ENCODE results near the gene NSUN4. TPM values are rescaled to one million over a fixed set of nuclear protein-coding genes. Genes with fewer than 3 reads are reported as not detected.
"Not testable (repeated sequence)": the region's sequence is repeated elsewhere in the genome, so short reads cannot be mapped to it uniquely, and the experiment has no call there.

NSUN4 gene
- total and polyA plus RNA-seq, 9 donors, result 9.0 to 15.5 (median 12.1) TPM

- Histone ChIP-seq H3K9me3 (replicated peaks; ENCODE audit: control insufficient read depth, low read depth, low read length) (no peaks in the 10 kb centered on the region), H3K4me3 (ENCODE audit: low read length) (peak overlapping the region; percentile 97), H3K36me3 (ENCODE audit: control insufficient read depth, insufficient read depth, low read length) (peaks cover 30% of the 10 kb centered on the region), H3K4me1 (ENCODE audit: control insufficient read depth, insufficient read depth, low read length) (peaks cover 30% of the 10 kb centered on the region), H3K27ac (ENCODE audit: low read length) (peak overlapping the region; percentile 100), H3K27me3 (ENCODE audit: control insufficient read depth, insufficient read depth, low read length) (no peaks in the 10 kb centered on the region)
- 43% methylated on average over 31 of the region's 31 CpGs for WGBS (ENCODE audit: insufficient coverage)
- DNase-seq, result peak; percentile 24
These were observed 846 bp downstream of the NSUN4 start for GRCh38 chr1:46341222-46342083.

- H3K27me3 ChIP-seq (ENCODE audit: control insufficient read depth, insufficient read depth, low read length), result no peaks in the 10 kb centered on the region
- no peak for DNase-seq
- H3K36me3 ChIP-seq (ENCODE audit: control insufficient read depth, insufficient read depth, low read length), result peaks cover 36% of the 10 kb centered on the region
- H3K4me1 ChIP-seq (ENCODE audit: control insufficient read depth, insufficient read depth, low read length), result peaks cover 30% of the 10 kb centered on the region
- H3K9me3 ChIP-seq (replicated peaks; ENCODE audit: control insufficient read depth, low read depth, low read length), result no peaks in the 10 kb centered on the region
- WGBS (ENCODE audit: insufficient coverage), result 90% methylated on average over 6 of the region's 6 CpGs
- no peak overlapping the region for H3K4me3 ChIP-seq (ENCODE audit: low read length)
- peak overlapping the region; percentile 100 for H3K27ac ChIP-seq (ENCODE audit: low read length)
These were observed 1.6 kb downstream of the NSUN4 start for GRCh38 chr1:46342084-46342656.

- peaks cover 30% of the 10 kb centered on the region for H3K4me1 ChIP-seq (ENCODE audit: control insufficient read depth, insufficient read depth, low read length)
- peaks cover 42% of the 10 kb centered on the region for H3K36me3 ChIP-seq (ENCODE audit: control insufficient read depth, insufficient read depth, low read length)
- no peaks in the 10 kb centered on the region for H3K27me3 ChIP-seq (ENCODE audit: control insufficient read depth, insufficient read depth, low read length)
- WGBS (ENCODE audit: insufficient coverage), result 73% methylated on average over 8 of the region's 8 CpGs
- no peaks in the 10 kb centered on the region for H3K9me3 ChIP-seq (replicated peaks; ENCODE audit: control insufficient read depth, low read depth, low read length)
- DNase-seq, result no peak
- no peak overlapping the region for H3K27ac ChIP-seq (ENCODE audit: low read length)
- no peak overlapping the region for H3K4me3 ChIP-seq (ENCODE audit: low read length)
These were observed 2.2 kb downstream of the NSUN4 start for GRCh38 chr1:46342677-46343350.

GRCh38 chr1:46343351-46343695, 2.7 kb downstream of the NSUN4 start:
- no peaks in the 10 kb centered on the region for H3K9me3 ChIP-seq (replicated peaks; ENCODE audit: control insufficient read depth, low read depth, low read length)
- H3K4me3 ChIP-seq (ENCODE audit: low read length), result no peak overlapping the region
- no peak for DNase-seq
- no peaks in the 10 kb centered on the region for H3K27me3 ChIP-seq (ENCODE audit: control insufficient read depth, insufficient read depth, low read length)
- peaks cover 42% of the 10 kb centered on the region for H3K36me3 ChIP-seq (ENCODE audit: control insufficient read depth, insufficient read depth, low read length)
- H3K27ac ChIP-seq (ENCODE audit: low read length), result peak overlapping the region; percentile 9
- 86% methylated on average over 4 of the region's 4 CpGs for whole genome bisulfite sequencing (ENCODE audit: insufficient coverage)
- H3K4me1 ChIP-seq (ENCODE audit: control insufficient read depth, insufficient read depth, low read length), result peaks cover 30% of the 10 kb centered on the region

- DNase-seq, result no peak
- 76% methylated on average over 4 of the region's 4 CpGs for WGBS (ENCODE audit: insufficient coverage)
- Histone ChIP-seq H3K4me1 (ENCODE audit: control insufficient read depth, insufficient read depth, low read length) (peaks cover 30% of the 10 kb centered on the region), H3K9me3 (replicated peaks; ENCODE audit: control insufficient read depth, low read depth, low read length) (no peaks in the 10 kb centered on the region), H3K27me3 (ENCODE audit: control insufficient read depth, insufficient read depth, low read length) (no peaks in the 10 kb centered on the region), H3K36me3 (ENCODE audit: control insufficient read depth, insufficient read depth, low read length) (peaks cover 42% of the 10 kb centered on the region), H3K4me3 (ENCODE audit: low read length) (no peak overlapping the region), H3K27ac (ENCODE audit: low read length) (peak overlapping the region; percentile 9)
These were observed 3.1 kb downstream of the NSUN4 start for GRCh38 chr1:46343705-46344104.

GRCh38 chr1:46344481-46344880, 3.9 kb downstream of the NSUN4 start:
- DNase-seq, result no peak
- H3K36me3 ChIP-seq (ENCODE audit: control insufficient read depth, insufficient read depth, low read length), result peaks cover 45% of the 10 kb centered on the region
- H3K4me3 ChIP-seq (ENCODE audit: low read length), result no peak overlapping the region
- H3K4me1 ChIP-seq (ENCODE audit: control insufficient read depth, insufficient read depth, low read length), result peaks cover 28% of the 10 kb centered on the region
- WGBS (ENCODE audit: insufficient coverage), result 88% methylated on average over 1 of the region's 3 CpGs
- no peak overlapping the region for H3K27ac ChIP-seq (ENCODE audit: low read length)
- H3K27me3 ChIP-seq (ENCODE audit: control insufficient read depth, insufficient read depth, low read length), result no peaks in the 10 kb centered on the region
- no peaks in the 10 kb centered on the region for H3K9me3 ChIP-seq (replicated peaks; ENCODE audit: control insufficient read depth, low read depth, low read length)

GRCh38 chr1:46345281-46345680, 4.7 kb downstream of the NSUN4 start:
- Histone ChIP-seq H3K27ac (ENCODE audit: low read length) (no peak overlapping the region), H3K9me3 (replicated peaks; ENCODE audit: control insufficient read depth, low read depth, low read length) (no peaks in the 10 kb centered on the region), H3K4me3 (ENCODE audit: low read length) (no peak overlapping the region), H3K36me3 (ENCODE audit: control insufficient read depth, insufficient read depth, low read length) (peaks cover 53% of the 10 kb centered on the region), H3K4me1 (ENCODE audit: control insufficient read depth, insufficient read depth, low read length) (peaks cover 23% of the 10 kb centered on the region), H3K27me3 (ENCODE audit: control insufficient read depth, insufficient read depth, low read length) (no peaks in the 10 kb centered on the region)
- no peak for DNase-seq

- 85% methylated on average over 2 of the region's 2 CpGs for WGBS (ENCODE audit: insufficient coverage)
These were observed 11.8 kb downstream of the NSUN4 start for GRCh38 chr1:46352363-46352762.

GRCh38 chr1:46355920-46356319, 15.3 kb downstream of the NSUN4 start:
- H3K4me1 ChIP-seq (ENCODE audit: control insufficient read depth, insufficient read depth, low read length); H3K9me3 ChIP-seq (replicated peaks; ENCODE audit: control insufficient read depth, low read depth, low read length); H3K27me3 ChIP-seq (ENCODE audit: control insufficient read depth, insufficient read depth, low read length); H3K27ac ChIP-seq (ENCODE audit: low read length); H3K4me3 ChIP-seq (ENCODE audit: low read length); DNase-seq: not testable (repeated sequence)
- WGBS (ENCODE audit: insufficient coverage), result 79% methylated on average over 2 of the region's 5 CpGs
- H3K36me3 ChIP-seq (ENCODE audit: control insufficient read depth, insufficient read depth, low read length), result peaks cover 43% of the 10 kb centered on the region

More at GRCh38 chr1:46352363-46352762, 11.8 kb downstream of the NSUN4 start:
- Histone ChIP-seq H3K36me3 (ENCODE audit: control insufficient read depth, insufficient read depth, low read length) (peaks cover 45% of the 10 kb centered on the region), H3K27me3 (ENCODE audit: control insufficient read depth, insufficient read depth, low read length) (no peaks in the 10 kb centered on the region), H3K4me1 (ENCODE audit: control insufficient read depth, insufficient read depth, low read length) (no peaks in the 10 kb centered on the region), H3K27ac (ENCODE audit: low read length) (no peak overlapping the region), H3K4me3 (ENCODE audit: low read length) (no peak overlapping the region), H3K9me3 (replicated peaks; ENCODE audit: control insufficient read depth, low read depth, low read length) (no peaks in the 10 kb centered on the region)
- no peak for DNase-seq

GRCh38 chr1:46362158-46362557, 21.6 kb downstream of the NSUN4 start:
- Histone ChIP-seq H3K27ac (ENCODE audit: low read length) (no peak overlapping the region), H3K4me1 (ENCODE audit: control insufficient read depth, insufficient read depth, low read length) (no peaks in the 10 kb centered on the region), H3K36me3 (ENCODE audit: control insufficient read depth, insufficient read depth, low read length) (peaks cover 48% of the 10 kb centered on the region), H3K4me3 (ENCODE audit: low read length) (no peak overlapping the region), H3K27me3 (ENCODE audit: control insufficient read depth, insufficient read depth, low read length) (no peaks in the 10 kb centered on the region), H3K9me3 (replicated peaks; ENCODE audit: control insufficient read depth, low read depth, low read length) (no peaks in the 10 kb centered on the region)
- no peak for DNase-seq
- WGBS (ENCODE audit: insufficient coverage), result 90% methylated on average over 2 of the region's 3 CpGs
